HG03175 (cell line): Measurements from ENCODE around the gene COL5A2.

Source experiments
- ATAC-seq: cut with Tn5 transposase; IDR thresholded peaks from one replicate; pipeline ENCODE4 v1.9.1; 2021; ENCODE audit warnings: mild to moderate bottlenecking, moderate library complexity; ENCODE audit not compliant: unreplicated experiment

Gene COL5A2

GRCh38 chr2:189109921-189110397 lies 69.6 kb downstream of the COL5A2 start:
- ATAC-seq, result peak; percentile 95

- no peak for ATAC-seq
Measured at GRCh38 chr2:189104934-189105333, 74.6 kb downstream of the COL5A2 start.

DNA sequence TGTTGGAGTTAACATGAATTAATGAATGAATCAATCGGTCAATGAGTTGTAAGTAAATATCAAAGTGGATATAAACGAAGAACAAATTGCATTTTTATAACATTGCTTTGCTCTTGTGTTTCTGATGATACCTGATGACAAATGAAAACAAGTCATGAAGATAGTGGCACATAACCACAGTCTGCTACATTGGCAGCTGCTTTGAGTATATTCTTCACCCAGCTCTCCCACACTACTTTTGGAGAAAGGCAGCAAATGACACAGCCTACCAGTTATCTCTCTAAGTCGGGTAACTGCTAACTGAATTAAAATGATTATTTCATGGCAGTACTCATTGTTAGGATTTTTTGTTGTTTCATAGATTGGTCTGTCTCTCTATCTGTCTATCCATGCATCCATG lies 76.8 kb downstream of the COL5A2 start:
- no peak for ATAC-seq

DNA sequence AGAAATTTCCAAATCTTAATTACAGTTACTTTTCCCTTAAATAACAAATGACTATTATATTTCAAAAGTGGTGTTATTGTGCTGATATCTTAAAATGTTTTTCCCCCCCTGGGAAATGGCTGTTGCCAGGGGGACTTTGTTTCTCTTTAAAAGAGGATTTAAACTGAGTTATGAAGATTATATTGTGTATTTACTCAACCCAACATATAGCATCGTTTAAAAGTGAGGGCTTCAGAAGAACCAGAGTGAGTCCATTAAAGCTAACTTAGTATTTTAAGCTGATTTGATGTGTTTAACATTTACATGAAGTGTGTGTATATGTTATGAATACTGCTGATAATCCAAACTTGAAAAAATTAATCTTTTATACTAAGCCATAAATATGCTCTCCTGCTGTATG lies 81.6 kb downstream of the COL5A2 start:
- no peak for ATAC-seq

DNA sequence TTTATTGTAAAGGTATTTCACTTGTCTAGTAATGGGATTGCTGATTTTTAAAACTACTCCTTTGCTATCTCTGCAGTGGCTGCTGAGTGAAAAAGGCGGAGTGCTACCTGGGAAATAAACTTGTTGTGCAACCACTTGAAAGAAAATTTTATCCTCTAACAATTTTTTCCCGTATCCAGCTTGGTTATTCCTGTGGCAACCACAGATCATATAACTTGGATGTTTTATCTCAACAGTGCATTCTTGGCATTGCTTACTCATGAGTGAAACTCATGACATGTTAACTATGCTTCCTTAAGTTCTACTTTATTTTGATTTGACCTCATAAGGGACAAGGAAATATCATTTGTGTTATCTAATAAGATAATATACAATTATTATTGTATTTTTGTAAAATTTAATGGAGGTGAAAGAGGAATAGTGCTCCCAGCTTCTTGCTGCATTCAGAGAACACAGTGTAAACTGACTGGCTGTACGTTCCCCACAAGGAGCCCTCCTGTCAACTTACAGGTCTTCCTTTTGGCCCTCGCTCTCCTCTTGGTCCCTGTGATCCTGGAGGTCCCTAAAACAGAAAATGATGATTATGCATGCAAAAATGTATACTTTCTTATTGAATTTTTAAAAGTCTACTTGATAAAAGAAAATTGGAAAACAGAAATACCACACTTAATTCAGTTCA lies 82.7 kb downstream of the COL5A2 start:
- no peak for ATAC-seq

- ATAC-seq, result no peak
Measured at GRCh38 chr2:189095101-189095500, 84.5 kb downstream of the COL5A2 start.

- ATAC-seq, result no peak
Measured at GRCh38 chr2:189092936-189093335, 86.6 kb downstream of the COL5A2 start.

GRCh38 chr2:189091253-189091652 lies 88.3 kb downstream of the COL5A2 start:
- ATAC-seq, result no peak

GRCh38 chr2:189088591-189089205 lies 90.9 kb downstream of the COL5A2 start:
- ATAC-seq, result no peak

GRCh38 chr2:189086710-189087109 lies 92.9 kb downstream of the COL5A2 start:
- ATAC-seq, result no peak

DNA sequence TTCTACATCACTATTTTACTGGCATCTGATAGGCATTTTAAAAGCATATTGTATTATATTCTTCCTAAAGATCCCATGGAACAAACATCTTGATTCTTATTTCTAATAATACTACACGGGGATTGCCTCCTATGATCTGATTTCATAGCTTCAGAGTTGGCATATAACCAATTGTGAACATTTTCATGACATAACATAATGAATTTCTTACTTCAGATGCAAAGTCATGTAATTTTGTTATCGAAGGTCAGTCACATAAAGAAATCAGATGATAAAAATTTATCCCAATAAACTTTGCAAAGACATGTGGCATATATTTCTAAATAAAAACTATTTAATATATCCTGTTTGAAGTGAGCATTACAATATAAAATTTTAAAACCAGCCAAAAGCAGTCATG lies 93.3 kb downstream of the COL5A2 start:
- no peak for ATAC-seq

DNA sequence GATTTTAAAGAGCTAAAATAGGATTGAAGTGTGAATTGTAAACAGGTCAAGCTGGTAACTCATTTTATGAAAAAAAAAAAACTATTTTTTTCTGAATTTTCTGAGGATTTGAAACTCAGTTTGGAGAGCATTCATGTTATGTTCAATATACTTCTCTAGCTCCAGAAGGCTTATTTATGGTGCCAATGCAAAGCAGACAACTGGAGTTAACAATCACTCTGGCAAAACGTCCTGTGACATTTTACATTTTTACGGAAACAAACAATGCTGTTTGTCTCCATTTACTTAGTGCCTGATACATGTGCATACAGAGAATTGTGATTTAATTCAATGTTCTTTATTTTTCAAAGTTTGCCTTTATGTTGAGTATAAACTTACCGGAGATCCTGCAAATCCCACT lies 96.0 kb downstream of the COL5A2 start:
- no peak for ATAC-seq

DNA sequence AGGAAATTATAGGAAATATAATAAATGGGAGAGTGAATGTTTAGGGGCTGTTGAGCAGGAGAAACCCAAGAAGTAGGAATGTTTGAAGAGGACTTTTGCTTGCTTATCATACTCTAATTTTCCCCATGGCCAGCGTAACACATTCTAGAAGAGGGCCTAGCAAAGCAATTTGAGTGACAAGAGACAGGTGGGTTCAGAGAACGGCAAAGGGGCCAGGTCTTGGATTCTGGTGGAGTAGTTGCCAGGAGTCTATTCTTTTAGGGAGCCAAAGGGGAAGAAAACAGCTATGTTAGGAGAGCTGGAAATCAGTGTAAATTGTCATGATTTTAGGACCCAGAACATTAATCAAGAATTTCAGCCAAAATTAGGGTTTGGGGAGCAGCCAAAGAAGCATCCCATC lies 96.5 kb downstream of the COL5A2 start:
- no peak for ATAC-seq

DNA sequence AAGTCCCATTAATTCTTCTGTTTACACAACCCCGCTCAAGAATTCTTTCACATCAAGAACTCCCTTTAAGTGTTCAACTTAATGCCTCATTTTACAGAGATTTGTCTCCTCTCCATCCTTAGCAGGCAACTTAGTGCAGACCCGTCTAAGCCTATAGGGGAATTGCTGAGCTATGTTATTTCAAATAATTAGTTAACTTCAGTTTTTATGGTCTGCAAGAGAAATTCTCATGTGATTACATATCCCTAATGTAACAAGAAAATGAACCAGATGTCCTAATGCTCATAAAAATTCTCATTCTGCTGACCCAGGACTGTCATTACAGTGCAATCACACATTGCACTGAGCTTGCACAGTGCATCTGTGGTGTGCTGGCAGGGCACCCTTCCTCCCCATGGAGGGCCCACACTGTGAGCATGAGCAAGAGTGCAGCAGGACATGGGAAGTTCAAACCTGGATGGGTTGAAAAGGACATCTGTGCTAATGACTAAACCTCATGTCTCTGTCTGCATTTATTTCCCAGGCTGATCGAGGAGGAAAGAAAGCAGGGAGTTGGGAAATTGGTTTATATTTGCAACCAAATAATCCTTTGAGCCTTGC lies 97.1 kb downstream of the COL5A2 start:
- no peak for ATAC-seq

DNA sequence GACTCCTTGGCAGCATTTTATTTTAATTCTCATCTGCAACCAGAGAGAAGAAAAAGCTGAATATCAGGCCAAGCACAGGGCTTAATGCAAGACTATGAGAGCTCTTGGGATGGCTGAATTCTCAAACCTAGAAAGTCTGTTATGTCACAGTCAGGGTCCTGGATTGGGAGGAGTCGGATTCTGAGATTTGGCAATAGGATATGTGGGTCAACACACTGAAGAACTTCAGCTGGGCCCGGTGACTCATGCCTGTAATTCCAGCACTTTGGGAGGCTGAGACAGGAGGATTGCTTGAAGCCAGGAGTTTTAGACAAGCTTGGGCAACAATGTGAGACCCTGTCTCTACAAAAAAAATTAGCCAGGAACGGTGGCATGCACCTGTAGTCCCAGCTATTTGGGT lies 103.0 kb downstream of the COL5A2 start:
- no peak for ATAC-seq

- no peak for ATAC-seq
Measured at GRCh38 chr2:189076120-189076519, 103.4 kb downstream of the COL5A2 start.

DNA sequence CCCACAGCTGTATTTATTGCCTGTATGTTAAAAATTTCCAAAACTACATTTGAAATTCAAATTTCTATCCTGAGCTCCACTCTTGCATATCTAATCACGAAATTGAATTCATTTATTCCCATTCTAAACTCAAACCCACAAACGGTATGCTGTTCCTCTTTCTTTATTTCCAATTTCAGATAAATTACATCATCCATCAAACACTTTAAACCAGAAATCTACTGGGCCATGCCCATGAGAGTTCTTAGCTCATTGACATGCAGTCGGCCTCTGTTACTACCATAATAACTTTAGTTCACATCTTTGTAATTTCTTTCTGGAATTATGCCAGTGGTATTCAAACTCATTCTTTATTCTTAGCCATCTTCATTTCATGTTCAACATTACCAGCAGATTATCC lies 105.1 kb downstream of the COL5A2 start:
- ATAC-seq, result no peak

DNA sequence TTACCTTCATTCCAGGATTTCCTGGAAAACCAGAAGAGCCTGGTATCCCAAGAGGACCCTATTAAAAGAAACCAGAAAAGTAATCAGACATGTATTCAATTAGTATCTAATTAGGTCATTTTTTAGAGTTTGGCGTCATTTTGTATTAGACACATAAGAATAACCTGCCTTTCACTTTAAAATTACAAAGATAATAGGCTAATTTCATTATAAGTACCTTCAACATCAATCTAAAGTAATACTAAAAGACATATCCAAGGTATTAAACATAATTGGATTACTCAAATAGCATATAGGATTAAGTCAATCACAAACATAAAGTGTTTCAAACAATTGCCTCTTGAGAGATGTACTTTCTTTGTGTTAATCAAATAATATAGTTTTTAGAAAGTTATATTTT lies 107.5 kb downstream of the COL5A2 start:
- no peak for ATAC-seq

DNA sequence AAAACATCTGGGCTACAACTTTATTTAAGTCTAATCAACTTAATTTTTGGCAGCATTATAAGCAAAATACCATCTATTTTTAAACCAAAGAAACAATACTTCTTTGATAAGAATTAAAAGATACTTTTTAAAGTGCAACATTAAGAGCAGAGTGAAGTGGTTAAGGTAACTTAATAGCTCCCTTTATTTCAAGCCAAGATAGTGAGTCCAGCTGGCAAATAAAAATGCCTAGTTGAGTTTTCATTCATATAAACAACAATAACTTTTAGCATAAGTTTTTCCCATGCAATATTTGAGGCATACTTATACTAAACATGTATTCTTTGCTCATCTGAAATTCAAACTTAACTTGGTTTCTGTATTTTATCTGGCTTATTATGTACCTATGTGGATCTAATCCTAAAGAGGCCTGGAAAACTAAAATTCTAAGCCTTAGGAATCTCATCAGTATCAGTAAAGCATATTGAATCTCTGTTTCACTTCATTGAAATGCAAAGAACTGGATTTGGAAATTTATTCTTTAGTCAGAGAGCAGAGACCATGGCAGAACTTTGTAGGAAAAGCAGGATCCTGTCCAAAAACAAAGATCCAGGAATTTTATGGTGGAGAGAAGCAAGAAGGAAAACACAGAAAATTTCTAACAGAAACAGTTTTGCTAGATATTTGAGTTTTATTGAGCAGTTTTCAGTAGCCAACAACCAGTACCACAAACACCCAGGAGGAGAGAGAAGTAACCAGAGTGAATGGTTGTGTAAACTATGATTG lies 109.5 kb downstream of the COL5A2 start:
- no peak for ATAC-seq

- no peak for ATAC-seq
Measured at GRCh38 chr2:189066037-189066436, 113.5 kb downstream of the COL5A2 start.

DNA sequence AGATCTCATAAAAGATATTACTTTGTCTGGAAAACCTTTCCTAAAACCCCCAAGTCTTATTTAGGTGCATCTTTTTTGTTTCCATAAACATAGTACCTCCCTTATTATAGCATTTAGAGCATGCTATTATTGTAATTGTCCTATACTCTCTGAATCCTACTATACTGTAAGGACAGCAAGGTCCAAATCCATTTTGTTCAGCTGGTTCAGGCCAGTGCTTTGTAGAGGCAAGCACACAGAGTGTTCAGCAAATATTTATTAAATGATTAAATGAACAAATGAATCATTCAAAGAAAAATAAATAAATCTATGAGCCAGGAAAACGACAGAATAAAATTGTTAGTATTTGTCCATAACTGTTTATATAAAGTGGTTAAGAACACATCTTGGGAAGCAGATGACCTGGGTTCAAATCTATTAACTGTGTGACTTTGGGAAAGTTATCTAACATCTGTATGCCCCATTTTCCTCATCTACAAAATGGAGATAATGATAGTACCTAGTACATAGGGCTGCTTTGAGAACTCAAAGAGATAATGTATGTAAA lies 119.4 kb downstream of the COL5A2 start:
- ATAC-seq, result no peak
